ENCODE data around the gene HDAC4.

Gene HDAC4

DNA sequence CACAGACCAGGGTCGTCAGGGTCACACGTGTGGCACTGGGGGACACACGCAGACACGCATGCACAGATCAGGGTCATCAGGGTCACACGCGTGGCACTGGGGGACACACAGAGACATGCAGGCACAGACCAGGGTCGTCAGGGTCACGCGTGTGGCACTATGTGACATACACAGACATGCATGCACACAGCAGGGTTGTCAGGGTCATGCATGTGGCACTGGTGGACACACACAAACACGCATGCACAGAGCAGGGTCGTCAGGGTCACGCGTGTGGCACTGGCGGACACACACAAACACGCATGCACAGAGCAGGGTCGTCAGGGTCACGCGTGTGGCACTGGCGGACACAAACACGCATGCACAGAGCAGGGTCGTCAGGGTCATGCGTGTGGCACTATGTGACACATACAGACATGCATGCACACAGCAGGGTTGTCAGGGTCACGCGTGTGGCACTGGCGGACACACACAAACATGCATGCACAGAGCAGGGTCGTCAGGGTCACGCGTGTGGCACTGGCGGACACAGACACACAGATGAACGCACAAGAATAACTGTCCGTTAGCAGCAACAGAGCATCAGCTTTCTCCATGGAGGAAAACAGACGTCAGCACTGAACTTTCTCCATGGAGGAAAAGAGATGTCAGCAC, 34.9 kb downstream of the HDAC4 start:
- FAIRE-seq: no peak

DNA sequence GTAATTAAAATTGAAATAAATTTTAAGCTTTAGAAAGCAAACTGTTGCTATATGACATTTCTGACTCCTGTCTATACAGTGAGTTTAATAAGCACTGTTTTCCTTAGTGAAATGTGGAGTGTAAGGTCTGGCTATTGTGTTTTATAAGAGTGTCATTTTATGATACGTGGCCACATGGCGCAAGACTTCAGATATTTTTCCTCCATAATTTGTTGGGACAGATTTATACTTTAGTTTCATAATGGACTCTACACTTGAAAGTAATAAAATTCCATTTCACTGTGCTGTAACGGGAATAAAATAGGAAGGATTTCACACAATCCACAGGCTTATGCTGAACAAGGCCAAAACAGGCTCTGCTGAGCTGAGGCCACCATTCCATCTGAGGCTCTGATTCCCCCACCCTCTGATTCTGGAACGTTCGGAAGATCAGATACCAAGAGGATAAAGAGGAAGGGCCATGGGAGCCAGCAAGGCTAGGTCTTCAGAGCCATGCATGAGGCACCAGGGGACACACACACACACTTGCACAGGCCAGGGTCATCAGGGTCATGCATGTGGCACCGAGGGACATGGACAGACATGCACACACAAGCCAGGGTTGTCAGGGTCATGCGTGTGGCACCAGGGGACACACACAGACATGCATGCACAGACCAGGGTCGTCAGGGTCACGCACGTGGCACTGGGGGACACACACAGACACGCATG, 35.6 kb downstream of the HDAC4 start:
- no peak for FAIRE-seq

DNA sequence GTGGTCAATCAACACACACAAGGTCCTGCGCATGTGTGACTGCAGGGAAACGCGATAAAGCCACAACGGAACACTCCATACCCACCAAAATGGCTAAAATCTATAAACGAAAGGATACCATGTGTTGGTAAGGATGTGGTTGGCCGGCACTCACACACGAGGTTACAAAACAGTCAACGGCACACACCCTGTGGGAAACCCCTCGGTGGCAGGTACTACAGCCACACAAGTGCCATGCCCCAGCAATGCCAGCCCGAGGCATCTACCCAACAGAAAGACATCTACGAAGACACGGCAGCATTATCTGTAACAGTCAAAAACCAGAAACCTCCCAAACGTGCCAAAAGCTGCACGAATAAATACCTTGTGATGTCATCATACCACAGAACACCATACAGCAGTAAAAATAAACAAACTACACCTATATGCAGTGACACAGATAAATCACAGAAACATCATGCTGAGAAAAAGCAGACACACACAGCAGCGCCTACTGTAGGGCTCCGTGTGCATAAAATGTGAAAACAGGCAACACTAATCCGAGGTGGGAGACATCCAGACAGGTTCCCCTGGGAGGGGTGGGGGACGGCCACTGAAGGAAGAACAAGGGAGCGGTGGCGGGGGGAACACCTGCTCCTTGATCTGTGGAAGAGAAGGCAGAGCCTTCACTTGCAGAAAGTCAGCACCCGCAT, 36.7 kb downstream of the HDAC4 start:
- FAIRE-seq: no peak

DNA sequence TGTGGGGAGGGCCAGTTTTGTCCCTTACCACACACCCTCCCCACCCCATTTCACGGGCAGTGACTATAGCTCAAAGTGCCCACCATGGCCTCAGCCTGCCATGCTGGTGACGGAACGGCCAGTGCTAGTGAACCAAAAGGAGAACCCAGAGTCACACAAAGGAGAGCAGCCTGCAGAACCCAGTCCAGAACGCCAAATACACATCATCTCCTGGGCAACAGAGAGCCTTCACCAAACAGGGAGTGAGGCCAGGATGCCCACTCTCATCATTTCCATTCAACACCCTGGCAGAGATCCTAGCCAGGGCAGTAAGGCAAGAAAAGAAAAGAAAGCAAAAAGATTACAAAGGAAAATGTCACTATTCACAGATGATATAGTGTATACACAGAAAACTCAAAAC, 38.3 kb downstream of the HDAC4 start:
- no peak for FAIRE-seq

DNA sequence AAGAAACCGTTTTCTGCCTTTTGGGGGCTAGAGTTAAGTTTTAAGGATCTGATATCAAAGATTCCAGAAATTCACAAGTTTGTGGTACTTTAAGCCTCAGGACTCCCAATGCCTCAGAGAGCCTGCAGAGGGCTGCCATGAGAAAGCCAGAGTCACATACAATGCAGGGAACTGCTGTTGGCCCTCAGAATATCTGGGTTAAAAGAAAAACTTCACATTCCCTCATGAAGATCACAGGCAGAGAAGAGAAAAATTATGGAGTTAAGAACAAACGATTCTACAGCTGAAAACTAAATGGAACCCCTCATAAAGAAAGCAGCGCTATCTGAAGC, 39.5 kb downstream of the HDAC4 start:
- FAIRE-seq: no peak

DNA sequence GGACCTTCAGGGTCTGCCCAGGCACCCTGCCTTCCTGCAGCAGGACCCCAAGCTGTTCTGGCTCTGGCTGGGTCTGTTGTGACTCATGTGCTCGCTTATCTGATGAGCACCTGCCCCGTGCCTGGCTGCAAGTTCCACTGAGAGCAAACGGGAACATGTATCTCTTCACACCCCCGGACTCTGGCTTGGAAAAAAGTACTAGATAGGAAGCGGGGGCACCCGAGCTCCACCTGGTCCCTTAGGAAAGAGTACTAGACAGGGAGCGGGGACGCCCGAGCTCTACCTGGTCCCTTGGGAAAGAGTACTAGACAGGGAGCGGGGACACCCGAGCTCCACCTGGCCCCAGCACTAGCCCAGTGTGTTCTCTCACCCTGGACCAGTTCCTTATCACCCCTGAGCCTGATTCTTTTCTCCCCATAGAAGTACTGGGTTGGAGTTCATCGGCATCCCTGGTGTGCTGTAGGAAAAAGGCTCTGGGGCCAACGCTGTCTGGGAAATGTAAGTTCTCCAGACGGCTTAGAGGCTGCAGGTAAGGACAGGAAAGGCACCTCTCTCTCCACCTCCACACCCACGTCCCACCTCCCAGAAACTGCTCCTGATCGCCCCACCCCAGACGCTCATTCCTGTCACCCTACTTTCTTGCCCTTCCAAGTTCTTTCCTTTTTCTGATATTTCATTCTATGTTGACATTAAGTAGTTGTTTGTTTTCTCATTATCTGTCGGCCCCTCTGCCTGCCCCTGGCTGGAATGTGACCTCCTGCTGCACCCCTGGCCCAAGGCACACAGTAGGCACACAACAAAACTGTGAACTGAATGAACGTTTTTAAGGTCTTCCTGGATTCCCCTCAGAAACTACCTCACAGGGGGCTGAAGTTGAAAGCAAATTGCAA, 40.2 kb downstream of the HDAC4 start:
- no peak for FAIRE-seq

DNA sequence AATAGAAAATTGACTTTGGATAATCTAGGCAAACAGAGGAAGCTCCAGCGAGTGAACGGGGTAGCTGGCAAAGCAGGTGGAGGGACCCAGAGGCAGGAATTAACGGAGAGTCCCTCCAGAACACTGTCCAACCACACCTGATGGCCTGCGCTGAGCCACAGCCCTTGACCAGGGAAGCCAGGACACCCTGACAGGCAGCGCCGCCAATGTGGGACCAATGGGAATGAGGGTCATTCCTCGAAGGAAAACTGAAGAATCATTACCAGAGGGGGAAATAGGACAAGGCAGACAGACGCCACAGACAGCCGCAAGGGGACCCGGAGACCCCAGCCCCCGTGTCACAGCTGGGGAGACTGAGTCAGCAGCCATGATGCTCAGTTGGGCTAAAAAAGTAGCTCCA, 40.8 kb downstream of the HDAC4 start:
- FAIRE-seq: no peak

DNA sequence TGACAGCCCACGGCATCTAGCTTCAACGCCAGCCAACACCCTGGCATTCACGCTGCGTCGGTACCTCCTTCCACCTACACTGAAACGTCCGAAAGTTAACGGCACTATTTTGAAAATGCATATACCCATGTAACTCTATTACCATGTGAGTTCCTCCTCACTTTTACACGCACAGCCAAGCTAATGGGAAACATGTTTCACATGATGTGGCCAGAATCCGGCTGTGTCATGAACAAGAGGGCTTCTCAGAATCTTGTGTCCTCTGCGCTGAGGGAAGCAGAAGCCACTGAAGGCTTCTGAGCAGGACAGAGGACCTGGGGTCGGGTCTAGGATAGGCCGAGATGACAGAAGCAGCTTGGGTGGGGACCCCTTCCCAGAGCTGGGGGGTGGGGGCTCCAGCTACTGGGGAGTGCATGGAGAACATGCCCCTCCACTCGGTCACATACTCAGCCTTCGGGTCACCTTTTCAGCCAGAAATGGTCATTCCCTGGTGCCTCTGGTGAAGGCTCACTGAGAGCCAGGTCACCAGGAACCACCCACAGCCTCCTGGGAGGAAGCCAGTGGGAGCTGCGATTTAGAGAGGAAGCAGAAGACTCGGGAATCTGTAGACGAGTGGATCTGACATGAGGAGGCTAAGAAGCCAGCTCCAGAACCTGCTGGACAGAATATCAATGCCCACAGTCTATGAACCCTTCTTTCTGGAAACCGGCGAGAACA, 41.5 kb downstream of the HDAC4 start:
- FAIRE-seq: no peak

DNA sequence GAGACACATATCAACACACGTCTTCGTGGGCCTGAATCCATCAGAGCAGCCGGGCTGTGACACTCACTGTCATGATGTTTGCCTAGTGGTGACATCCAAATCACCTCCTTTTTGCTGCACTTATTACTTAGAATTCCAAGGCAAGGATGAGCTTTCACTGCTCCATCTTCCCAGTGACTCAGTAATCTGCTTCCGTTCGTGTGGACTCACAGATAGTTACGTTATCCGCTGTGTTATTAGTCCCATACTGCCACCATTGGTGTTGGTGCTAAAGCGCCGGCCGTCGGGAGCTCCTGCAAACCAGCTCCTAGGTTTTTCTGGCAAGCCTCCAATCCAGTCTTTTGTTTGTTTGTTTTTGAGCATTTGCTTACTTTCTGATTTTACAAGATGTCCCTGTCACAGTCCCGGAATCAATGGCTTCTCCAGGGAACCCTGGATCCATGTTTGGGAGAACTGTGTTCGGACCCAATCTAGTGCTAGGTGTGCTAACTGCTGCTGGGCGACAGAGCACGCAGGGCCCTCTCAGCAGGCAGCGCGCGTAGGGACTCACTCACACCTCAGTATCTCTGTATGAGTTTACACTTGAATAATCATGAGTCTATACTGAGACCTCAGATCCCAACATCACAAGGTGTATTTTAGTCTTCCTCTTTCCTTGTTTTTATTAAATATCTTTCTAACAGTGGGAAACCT, 42.6 kb downstream of the HDAC4 start:
- no peak for FAIRE-seq

DNA sequence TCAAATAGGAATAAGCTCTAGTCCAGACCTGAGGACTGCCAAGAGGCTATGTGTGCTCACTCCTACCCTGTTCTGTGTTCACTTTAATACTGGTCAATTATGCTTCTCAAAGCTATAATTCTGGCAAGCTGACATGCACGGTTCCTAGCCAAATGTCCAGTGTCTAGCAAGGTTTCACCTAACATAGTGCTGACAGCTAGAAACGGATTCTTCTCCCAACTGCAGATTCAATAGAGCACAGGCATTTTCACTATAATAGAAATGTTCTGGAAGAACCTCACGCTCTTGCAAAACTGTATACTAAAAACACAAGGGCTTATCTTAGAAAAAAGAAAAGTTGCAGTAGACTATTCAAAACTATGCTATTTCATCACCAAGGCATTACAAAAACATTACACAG, 45.1 kb downstream of the HDAC4 start:
- no peak for FAIRE-seq

DNA sequence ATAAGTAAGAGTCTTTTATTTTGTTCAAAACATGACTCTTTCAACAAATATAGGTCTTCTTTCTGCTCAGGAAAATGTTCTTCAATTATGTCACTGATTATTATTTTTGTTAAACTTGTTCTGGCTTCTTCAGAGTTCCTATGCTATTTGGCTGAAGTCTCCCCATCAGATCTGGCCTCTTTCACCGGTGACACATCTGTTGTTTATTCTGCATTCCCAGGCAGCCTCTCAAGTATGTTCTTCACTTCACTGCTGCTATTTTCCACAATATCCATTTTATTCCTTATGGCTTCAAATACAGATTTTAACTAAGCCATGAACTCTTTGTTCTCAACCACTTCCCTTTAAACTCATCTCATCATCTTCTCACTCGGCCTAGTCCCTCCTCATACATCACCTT, 45.7 kb downstream of the HDAC4 start:
- FAIRE-seq: no peak

DNA sequence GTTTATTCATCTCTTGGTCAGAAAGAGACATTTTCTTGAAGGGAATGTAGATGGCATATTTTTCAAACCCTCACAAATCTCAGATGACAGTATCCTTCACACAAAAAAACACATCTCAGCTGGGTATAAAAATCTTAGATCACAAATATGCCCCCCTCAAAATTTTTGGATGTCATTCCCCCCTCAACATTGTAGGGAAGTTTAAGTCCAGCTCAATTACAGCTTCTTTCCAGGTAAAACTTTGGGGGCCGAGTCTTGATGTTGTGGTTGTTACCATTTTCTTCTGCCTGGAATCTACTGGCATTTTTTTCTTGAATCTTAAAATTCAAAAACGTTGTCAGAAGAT, 46.1 kb downstream of the HDAC4 start:
- no peak for FAIRE-seq

DNA sequence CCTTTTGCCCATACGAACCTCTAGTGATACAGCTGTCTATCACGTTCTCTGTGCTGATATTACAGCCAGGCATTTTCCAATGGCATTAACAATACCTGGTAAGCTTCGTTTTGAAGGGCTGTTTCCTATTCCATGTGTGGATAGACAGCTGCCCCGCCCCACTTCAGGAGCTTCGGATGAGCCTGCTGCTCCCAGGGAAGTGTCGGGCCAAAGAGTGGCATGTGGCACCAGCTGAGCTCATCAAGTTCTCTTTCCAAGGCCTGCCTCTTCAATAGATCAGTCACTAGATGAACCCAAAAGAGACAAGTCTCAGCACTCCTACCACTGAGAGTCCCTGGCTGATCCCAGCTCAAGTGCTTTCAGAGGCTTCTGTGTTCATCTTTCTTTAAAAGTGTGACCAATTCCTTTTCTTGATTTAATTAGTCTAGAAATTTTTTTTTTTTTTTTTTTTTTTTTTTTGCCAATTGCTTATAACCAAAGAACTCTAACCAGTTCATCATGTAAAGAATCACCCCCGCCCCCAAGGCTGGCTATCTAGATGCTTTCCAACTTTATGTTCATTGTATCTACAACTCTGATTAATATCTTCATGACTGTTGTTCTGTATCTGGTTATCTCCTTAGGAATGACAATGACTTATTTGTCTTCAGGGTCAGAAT, 46.6 kb downstream of the HDAC4 start:
- FAIRE-seq: no peak

DNA sequence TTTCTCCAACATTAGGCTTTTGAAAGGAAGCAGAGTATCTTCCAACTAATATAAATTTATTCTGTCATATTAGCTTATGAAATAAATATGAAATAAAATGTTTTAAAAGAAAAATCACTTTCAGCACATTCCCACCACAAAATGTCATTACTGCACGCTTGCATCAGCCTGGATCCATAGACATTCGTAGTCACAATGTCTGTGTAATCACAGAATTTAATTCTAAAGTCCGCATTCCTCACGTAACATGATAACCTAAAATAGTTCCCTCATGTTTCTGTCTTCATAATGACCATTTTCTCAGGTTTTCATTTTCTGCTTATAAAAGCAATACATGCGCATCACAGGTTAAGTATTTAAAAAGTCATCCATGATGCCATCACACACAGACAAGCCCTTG, 47.1 kb downstream of the HDAC4 start:
- no peak for FAIRE-seq

DNA sequence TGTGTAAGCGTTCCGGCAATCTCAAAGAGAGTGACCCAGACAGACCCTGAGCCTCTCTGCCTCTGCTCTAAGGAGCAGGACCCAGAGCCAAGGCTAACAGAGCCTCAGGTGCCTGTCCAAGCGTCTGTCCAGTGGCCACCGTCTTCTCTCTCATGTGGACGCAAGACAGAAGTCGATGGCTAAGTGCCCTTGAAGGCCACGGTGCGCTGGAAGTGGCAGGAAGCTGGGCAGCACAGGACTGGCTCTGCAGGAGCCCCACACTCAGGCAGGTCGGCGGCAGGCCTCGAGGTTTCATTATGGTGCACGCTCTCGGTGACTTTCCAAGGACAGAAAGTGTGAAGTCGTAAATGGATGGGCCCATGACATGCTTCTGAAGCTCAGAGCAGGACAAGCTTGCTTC, 49.1 kb downstream of the HDAC4 start:
- no peak for FAIRE-seq

DNA sequence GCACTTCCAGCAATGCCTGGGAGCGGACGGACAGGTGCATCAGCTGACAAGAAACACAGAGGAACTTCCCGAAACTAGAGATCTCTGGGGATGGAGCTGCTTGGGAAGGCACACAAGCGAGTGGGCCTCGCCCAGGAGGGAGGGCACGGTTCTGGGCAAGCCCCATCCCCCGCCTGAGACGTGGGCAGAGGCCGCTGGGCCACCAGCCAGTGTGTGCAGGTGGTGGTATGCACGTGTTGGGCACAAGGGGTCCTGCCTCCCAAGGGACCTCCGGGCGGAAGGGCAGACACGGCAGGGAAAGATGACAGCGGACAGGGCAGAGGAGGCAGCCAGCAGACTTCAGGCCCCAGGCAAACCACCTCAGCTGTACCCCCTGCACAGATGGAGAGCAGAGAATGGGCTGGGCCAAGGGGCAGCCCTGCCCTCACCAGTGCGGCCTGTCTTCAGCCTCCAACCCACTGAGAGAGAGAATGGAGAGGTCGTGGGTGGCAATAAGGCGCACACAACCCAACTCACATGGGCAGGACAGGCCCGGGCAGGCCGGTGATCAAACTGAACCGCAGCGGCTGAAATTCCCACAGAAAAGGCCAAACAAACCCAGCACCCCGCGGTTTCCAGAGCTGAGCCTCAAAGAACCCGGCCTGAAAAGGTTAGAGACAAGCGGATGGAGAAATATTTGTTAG, 51.2 kb downstream of the HDAC4 start:
- no peak for FAIRE-seq

DNA sequence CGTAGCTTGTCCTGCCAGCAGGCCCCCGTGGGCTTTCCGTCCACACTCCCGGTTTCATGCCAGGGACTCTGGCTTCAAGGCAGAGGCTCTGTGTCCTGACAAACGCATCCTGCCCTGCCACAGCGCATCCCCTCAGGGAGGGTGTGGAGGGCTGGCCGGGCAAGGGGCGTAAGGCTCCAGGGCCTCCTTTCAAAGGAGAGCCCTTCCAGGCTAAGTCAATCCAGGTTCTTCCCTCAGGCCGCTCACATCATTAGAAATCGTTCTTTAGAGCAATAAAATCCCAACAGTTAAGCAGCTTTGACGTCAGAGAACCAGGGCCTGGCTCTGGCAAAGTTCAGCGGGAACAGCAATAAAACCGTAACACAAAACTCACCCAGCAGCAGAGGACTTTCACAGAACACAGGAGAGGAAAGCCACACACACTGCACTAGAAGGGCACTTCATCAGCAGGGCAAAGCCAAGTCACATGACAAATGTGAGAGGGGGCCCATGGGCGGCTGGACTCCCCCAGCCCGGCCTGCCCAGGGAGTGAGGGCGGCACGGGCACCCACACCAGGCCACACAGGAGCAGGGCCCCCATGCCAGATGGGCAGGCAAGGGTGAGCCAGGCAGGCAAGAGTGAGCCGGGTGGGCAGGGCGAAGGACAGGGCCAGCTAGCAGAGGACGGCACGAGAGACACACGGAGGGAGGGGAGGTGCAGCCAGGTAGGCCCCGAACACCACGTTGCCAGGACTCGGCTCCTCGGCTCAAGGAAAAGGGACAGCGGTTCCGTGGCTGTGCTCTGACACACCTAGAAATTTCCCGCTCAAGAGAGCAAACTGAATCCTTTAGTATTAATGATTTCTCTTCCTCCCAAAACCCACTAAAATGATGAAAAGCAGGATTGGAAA, 52.0 kb downstream of the HDAC4 start:
- no peak for FAIRE-seq

DNA sequence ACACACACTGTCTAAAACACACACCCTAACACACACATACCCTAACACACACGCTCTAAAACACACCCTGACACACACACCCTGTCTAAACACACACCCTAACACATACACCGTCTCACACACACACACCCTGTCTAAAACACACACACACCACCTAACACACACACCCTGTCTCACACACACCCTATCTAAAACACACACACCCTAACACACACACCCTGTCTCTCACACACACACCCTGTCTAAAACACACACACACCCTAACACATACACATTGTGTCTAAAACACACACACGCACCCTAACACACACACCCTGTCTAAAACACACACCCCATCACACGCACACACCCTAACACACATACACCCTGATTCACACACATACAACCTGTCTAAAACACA, 54.1 kb downstream of the HDAC4 start:
- no peak for FAIRE-seq

DNA sequence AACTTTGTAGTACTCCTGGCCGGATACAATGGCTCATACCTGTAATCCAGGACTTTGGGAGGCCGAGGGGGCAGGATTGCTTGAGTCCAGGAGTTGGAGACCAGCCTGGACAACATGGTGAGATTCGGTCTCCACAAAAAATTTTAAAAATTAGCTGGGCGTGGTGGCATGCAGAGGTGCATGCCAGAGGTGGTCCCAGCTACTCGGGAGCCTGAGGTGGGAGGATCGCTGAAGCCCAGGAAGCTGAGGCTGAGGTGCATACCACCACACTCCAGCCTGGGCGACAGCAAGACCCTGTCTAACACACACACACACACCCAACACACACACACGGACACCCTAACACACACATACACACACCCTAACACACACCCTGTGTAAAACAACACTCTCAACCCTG, 55.6 kb downstream of the HDAC4 start:
- no peak for FAIRE-seq

DNA sequence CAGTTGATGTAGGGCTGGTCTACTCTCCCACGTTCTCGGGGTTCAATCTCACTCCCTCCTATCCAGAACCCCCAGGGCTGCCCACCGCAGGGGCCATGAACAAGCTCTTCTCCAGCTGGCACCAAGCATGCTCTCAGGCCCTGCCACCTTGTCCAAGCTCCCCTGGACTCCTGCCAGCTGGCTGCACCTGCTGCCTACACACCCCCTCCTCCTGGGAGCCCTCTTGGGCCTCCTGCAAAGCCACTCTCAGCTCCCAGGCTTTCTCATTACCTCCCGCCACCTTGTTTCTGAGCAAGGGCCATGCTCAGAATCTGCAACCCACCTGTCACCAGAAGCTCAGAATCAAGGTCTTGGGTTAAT, 56.0 kb downstream of the HDAC4 start:
- no peak for FAIRE-seq

Data from TTC549 (cell line).